HCEC 1CT (cell line): ENCODE measurements around the gene ABCF1.

Experiments used
- DNase-seq: peaks from one replicate; pipeline ENCODE4 v3.0.0-alpha.2; 2017

Gene ABCF1

GRCh38 chr6:30626484-30627366 lies 55.5 kb downstream of the ABCF1 start, which contains the start of gene ATAT1:
TSS of gene ATAT1 (plus strand) at chr6:30626874.
- DNase-seq: peak; percentile 76

DNA sequence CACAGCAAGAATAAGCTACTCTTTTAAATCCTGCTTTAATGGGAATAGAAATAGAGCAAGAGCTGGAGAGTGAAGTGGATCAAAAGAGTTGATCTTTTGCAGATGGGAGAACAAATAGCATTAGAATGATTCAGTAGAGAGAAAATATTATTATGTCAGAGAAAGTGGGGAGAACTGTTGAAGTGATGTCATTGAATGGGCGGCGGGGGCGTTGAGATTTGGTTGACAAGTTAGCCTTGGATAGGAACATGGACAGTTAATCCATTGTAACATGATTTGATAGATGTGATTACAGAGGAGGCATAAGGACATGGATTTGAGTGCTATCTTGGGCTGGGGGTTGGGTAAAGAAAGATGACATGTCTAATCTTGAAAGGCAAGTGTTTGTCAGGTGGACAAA lies 64.6 kb downstream of the ABCF1 start:
- DNase-seq: no peak

GRCh38 chr6:30640481-30640880 lies 69.2 kb downstream of the ABCF1 start:
- no peak for DNase-seq

DNA sequence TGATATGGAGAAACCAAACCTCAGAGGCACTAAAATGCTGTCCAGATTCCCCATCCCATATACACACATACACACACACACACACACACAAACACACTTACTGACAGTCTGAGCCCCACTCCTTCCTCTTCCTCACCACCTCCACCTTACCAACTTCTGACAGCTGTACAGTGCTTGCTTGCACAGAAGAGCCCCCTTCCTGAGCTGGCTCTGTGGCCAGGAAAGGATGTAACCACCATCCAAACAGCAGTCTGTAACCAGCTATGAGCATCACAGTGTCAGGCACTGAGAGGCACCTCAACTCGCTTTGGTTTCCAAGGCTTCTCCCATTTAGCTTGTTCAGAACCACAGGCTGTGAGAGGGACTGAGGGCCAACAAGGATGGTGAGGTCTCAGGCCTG lies 69.8 kb downstream of the ABCF1 start:
- DNase-seq: no peak
